WTC11 (cell line): ENCODE results near the gene PHB1. TPM values are rescaled to one million over a fixed set of nuclear protein-coding genes. Genes with fewer than 3 reads are reported as not detected.

Experiments used
- ATAC-seq: fragments of 200-7000 bp; cut with Tn5 transposase; 2 replicates; pipeline ENCODE4 v1.10.0; 2021; ENCODE audit warnings: mild to moderate bottlenecking, moderate library complexity
- CTCF ChIA-PET: fragments of 300-600 bp; sonication (Branson Sonifier 250); formaldehyde crosslinking; loops from one replicate; lab custom pipeline; 2021; ENCODE audit warnings: antibody characterized with exemption; lab: Charles Lee
- POLR2A ChIA-PET: fragments of 350-600 bp; sonication (Branson Sonifier 250); formaldehyde crosslinking; loops from one replicate; lab custom pipeline; 2021; ENCODE audit warnings: antibody characterized with exemption; lab: Charles Lee
- DNase-seq: peaks from one replicate; pipeline ENCODE4 v3.0.0; 2021; ENCODE audit warnings: low spot score
- H3K27ac Mint-ChIP-seq: 2 replicates; pipeline ENCODE4 v1.8.0; 2021; ENCODE audit warnings: mixed read lengths
- H3K27me3 Mint-ChIP-seq: 2 replicates; pipeline ENCODE4 v1.8.0; 2021; ENCODE audit warnings: low read depth, mild to moderate bottlenecking, moderate library complexity, mixed read lengths
- H3K36me3 Mint-ChIP-seq: 2 replicates; pipeline ENCODE4 v1.8.0; 2021; ENCODE audit warnings: mixed read lengths
- H3K4me1 Mint-ChIP-seq: 2 replicates; pipeline ENCODE4 v1.8.0; 2022; ENCODE audit warnings: mixed read lengths
- H3K4me3 Mint-ChIP-seq: 2 replicates; pipeline ENCODE4 v1.8.0; 2021; ENCODE audit warnings: mild to moderate bottlenecking, moderate library complexity, mixed read lengths
- H3K9me3 Mint-ChIP-seq: 2 replicates; pipeline ENCODE4 v1.8.0; 2021; ENCODE audit warnings: mixed read lengths
- E2F1 ChIP-seq: sonication (generic); formaldehyde crosslinking; IDR thresholded peaks from 2 replicates; pipeline ENCODE4 v1.8.0; 2022; ENCODE audit warnings: mild to moderate bottlenecking, missing genetic modification reagents
- EMX1 ChIP-seq: fragments of 250-450 bp; sonication (Bioruptor Pico); IDR thresholded peaks from 2 replicates; pipeline ENCODE4 v1.8.0; 2021; ENCODE audit warnings: mild to moderate bottlenecking
- FOXP1 ChIP-seq: sonication (generic); formaldehyde crosslinking; IDR thresholded peaks from 2 replicates; pipeline ENCODE4 v1.8.0; 2022; ENCODE audit warnings: missing genetic modification reagents, mild to moderate bottlenecking, moderate library complexity, borderline replicate concordance
- MAX ChIP-seq: sonication (generic); formaldehyde crosslinking; IDR thresholded peaks from 2 replicates; pipeline ENCODE4 v1.8.0; 2022; ENCODE audit warnings: mild to moderate bottlenecking, missing genetic modification reagents
- NR1H2 ChIP-seq: sonication (generic); formaldehyde crosslinking; IDR thresholded peaks from 2 replicates; pipeline ENCODE4 v1.9.0; 2021; ENCODE audit warnings: mild to moderate bottlenecking, moderate library complexity, missing genetic modification reagents
- NR3C1 ChIP-seq: sonication (generic); formaldehyde crosslinking; conservative IDR thresholded peaks from 2 replicates; pipeline ENCODE4 v1.8.1; 2023; ENCODE audit warnings: low read depth, mild to moderate bottlenecking, missing genetic modification reagents
- PRRX2 ChIP-seq: fragments of 250-450 bp; sonication (Bioruptor Pico); IDR thresholded peaks from 2 replicates; pipeline ENCODE4 v1.8.0; 2021; ENCODE audit warnings: mild to moderate bottlenecking
- SMAD3 ChIP-seq: sonication (generic); formaldehyde crosslinking; IDR thresholded peaks from 2 replicates; pipeline ENCODE4 v1.8.0; 2022; ENCODE audit warnings: missing genetic modification reagents, mild to moderate bottlenecking, borderline replicate concordance
- TEAD1 ChIP-seq: sonication (generic); formaldehyde crosslinking; IDR thresholded peaks from 2 replicates; pipeline ENCODE4 v1.8.0; 2022; ENCODE audit warnings: mild to moderate bottlenecking, missing genetic modification reagents
- ZNF263 ChIP-seq: sonication (generic); formaldehyde crosslinking; IDR thresholded peaks from 2 replicates; pipeline ENCODE4 v1.8.1; 2022; ENCODE audit warnings: low read depth, mild to moderate bottlenecking, moderate library complexity, missing genetic modification reagents
- ZNF532 ChIP-seq: fragments of 250-450 bp; sonication (Bioruptor Pico); IDR thresholded peaks from 2 replicates; pipeline ENCODE4 v1.9.0; 2021; ENCODE audit warnings: mild to moderate bottlenecking, borderline replicate concordance
- total RNA-seq: library from RNA; stranded (reverse); gene quantifications from 3 replicates; pipeline ENCODE4 v1.2.3, GENCODE V29; 2021
- TF ChIP-seq, protein P1 (sequence below): sonication (generic); formaldehyde crosslinking; conservative IDR thresholded peaks from 2 replicates; pipeline ENCODE4 v1.8.1; 2023; ENCODE audit warnings: mild to moderate bottlenecking, low read depth, missing genetic modification reagents, moderate library complexity
- TF ChIP-seq, protein P2 (sequence below): sonication (generic); formaldehyde crosslinking; IDR thresholded peaks from 2 replicates; pipeline ENCODE4 v1.8.1; 2023; ENCODE audit warnings: mild to moderate bottlenecking, missing genetic modification reagents, moderate library complexity
- TF ChIP-seq, protein P3 (sequence below): fragments of 250-450 bp; sonication (Bioruptor Pico); IDR thresholded peaks from 2 replicates; pipeline ENCODE4 v1.9.0; 2021; ENCODE audit warnings: mild to moderate bottlenecking
- TF ChIP-seq, protein P4 (sequence below): sonication (generic); formaldehyde crosslinking; IDR thresholded peaks from 2 replicates; pipeline ENCODE4 v1.8.1; 2022; ENCODE audit warnings: low read depth, mild to moderate bottlenecking, moderate library complexity, missing genetic modification reagents, borderline replicate concordance

Gene PHB1
- total RNA-seq, 1 experiment from 2014 or later, result 375 TPM

GRCh38 chr17:49403514-49404289, 11.0 kb downstream of the PHB1 start:
- CTCF ChIA-PET, result no interaction called here
- Mint-ChIP-seq H3K36me3 (peaks cover 54% of the 10 kb centered on the region), H3K4me1 (0 out of 2 replicates have a peak, but pooled peaks cover 4% of the 10 kb centered on the region)
- no peak for ATAC-seq
- TF ChIP-seq NR1H2 (CRISPR knock-in tag) (no peak), EMX1 (no peak), SMAD3 (CRISPR knock-in tag) (no peak), NR3C1 (CRISPR knock-in tag) (no peak), ZNF263 (no peak), FOXP1 (CRISPR knock-in tag) (no peak), TEAD1 (CRISPR knock-in tag) (no peak), MAX (CRISPR knock-in tag) (no peak), E2F1 (CRISPR knock-in tag) (no peak), ZNF532 (CRISPR knock-in tag) (no peak), PRRX2 (no peak)
- TF ChIP-seq, protein P1, sequence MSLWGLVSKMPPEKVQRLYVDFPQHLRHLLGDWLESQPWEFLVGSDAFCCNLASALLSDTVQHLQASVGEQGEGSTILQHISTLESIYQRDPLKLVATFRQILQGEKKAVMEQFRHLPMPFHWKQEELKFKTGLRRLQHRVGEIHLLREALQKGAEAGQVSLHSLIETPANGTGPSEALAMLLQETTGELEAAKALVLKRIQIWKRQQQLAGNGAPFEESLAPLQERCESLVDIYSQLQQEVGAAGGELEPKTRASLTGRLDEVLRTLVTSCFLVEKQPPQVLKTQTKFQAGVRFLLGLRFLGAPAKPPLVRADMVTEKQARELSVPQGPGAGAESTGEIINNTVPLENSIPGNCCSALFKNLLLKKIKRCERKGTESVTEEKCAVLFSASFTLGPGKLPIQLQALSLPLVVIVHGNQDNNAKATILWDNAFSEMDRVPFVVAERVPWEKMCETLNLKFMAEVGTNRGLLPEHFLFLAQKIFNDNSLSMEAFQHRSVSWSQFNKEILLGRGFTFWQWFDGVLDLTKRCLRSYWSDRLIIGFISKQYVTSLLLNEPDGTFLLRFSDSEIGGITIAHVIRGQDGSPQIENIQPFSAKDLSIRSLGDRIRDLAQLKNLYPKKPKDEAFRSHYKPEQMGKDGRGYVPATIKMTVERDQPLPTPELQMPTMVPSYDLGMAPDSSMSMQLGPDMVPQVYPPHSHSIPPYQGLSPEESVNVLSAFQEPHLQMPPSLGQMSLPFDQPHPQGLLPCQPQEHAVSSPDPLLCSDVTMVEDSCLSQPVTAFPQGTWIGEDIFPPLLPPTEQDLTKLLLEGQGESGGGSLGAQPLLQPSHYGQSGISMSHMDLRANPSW (CRISPR knock-in tag), result no peak
- TF ChIP-seq, protein P2, sequence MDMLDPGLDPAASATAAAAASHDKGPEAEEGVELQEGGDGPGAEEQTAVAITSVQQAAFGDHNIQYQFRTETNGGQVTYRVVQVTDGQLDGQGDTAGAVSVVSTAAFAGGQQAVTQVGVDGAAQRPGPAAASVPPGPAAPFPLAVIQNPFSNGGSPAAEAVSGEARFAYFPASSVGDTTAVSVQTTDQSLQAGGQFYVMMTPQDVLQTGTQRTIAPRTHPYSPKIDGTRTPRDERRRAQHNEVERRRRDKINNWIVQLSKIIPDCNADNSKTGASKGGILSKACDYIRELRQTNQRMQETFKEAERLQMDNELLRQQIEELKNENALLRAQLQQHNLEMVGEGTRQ (CRISPR knock-in tag), result no peak
- TF ChIP-seq, protein P3, sequence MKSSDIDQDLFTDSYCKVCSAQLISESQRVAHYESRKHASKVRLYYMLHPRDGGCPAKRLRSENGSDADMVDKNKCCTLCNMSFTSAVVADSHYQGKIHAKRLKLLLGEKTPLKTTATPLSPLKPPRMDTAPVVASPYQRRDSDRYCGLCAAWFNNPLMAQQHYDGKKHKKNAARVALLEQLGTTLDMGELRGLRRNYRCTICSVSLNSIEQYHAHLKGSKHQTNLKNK (CRISPR knock-in tag), result no peak
- TF ChIP-seq, protein P4, sequence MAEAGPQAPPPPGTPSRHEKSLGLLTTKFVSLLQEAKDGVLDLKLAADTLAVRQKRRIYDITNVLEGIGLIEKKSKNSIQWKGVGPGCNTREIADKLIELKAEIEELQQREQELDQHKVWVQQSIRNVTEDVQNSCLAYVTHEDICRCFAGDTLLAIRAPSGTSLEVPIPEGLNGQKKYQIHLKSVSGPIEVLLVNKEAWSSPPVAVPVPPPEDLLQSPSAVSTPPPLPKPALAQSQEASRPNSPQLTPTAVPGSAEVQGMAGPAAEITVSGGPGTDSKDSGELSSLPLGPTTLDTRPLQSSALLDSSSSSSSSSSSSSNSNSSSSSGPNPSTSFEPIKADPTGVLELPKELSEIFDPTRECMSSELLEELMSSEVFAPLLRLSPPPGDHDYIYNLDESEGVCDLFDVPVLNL (CRISPR knock-in tag), result no peak
- TF ChIP-seq, all 79 proteins: peak for 0
- Mint-ChIP-seq H3K4me3 (no peak overlapping the region), H3K27ac (peak overlapping the region; percentile 33; the same call in 1 of the 2 replicates), H3K9me3 (no peaks in the 10 kb centered on the region), H3K27me3 (no peaks in the 10 kb centered on the region)
- DNase-seq, result no peak
- POLR2A ChIA-PET, result no interaction called here
